Measurements from ENCODE around the gene TLX2.

The TLX2 gene

GRCh38 chr2:74536166-74536950, 22.1 kb downstream of the TLX2 start:
- DNase-seq = no peak

DNA sequence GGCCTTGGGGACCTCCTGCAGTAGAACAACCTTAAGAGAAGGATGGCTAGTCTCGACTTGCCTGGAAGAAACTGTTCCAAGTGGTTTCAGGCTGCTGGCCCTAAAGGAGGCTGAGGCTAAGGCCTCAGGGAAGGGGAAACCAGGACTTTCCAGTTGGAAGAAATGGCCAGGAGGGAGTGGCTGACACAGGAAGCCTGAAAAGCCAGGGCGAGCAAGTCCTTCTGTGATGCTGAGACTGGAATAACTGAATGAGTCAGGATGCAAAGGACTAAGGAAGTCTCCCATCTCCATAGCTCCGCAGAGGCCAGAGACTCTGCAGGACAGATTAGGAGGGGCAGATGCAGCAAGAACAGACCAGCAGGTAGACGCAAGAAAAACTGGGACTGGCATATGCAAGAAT, 22.9 kb downstream of the TLX2 start:
- no peak for DNase-seq

GRCh38 chr2:74538881-74539339, 24.7 kb downstream of the TLX2 start:
- no peak for DNase-seq

GRCh38 chr2:74540291-74540690, 26.0 kb downstream of the TLX2 start:
- DNase-seq = no peak

DNA sequence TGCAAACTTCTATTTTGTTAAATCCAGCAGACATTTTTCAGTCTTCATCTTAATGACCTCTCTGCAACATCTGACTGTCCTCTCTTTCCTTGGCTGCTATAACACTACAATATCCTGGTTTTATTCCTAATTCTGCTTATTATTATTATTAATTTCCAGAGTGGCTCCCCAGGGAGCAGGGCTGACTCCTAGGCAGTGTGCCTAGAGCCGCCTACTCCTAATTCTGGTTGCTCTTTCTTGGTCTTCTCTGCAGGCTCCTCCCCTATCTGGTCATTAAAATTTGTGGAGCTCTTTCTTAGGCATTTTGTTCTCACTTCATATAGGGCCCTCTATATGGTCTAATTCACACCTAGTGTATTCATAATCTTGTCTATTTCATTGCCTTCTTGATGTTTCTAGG, 28.7 kb downstream of the TLX2 start:
- no peak for DNase-seq

DNA sequence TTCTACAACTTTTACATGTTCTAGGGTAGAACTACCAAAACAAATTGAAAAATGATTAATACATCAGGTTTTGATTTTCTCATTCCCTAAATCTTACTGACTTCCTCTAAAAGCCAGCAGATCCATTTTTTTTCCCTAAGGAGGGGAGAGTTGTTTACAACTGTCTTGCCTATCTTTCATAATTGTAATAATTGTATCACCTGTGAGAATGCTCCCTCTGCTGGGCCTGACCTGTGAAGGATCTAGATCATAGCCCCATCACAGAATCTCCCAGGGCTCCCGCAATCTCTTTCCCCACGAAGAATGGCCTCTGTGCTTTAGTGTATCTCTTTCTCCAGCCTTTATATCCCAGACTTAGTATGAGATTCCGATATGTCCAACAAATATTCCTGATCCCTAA, 30.4 kb downstream of the TLX2 start:
- DNase-seq = no peak

- no peak for DNase-seq
Measured at GRCh38 chr2:74546004-74546403, 31.8 kb downstream of the TLX2 start.

GRCh38 chr2:74548285-74548899, 34.1 kb downstream of the TLX2 start:
- DNase-seq = no peak

DNA sequence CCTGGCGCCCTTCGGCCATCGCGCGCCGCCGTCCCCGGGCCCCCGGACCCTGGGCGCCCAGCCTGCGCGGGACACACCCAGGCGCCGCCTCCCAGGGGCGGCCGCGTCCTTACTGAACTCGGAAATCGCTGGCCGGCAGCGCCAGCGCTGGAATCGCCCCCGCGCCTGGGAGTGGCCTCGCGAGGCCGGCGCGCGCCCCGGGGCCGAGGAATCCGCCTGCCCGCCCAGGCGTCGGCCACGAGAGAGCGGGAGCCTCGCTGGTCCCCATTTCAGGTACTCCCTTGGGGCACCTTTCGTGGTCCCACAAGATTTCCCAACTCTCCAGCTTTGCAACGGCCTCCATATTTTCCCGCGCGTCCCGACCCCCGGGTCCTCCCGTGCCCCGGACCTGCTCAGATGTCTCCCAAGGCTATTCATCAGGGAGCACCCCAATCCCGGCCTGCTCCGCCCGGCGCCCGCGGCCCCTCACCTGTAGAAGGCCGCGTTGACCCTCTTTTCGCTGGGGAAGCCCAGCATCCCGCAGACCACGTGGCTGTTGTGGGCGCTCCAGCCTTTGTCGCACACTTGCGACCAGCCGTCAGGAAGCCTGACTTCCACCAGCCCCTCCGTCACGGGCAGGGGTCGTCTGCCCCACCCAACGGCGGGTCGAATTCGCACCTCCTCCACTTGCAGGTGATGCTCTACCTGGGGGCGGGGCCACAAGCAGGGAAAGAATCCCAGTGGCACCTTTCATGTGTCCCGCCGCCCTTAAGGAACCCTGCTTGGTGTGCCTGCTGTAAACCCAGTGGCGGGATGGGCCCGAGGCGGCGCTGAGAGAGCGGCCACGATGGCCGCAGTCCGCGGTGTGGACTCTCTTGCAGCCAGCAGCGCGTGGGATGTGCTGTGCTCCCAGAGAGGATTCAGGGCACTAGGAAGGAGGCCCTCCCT, 34.9 kb downstream of the TLX2 start:
- DNase-seq = no peak

- no peak for DNase-seq
Measured at GRCh38 chr2:74550231-74550630, 36.0 kb downstream of the TLX2 start.

DNA sequence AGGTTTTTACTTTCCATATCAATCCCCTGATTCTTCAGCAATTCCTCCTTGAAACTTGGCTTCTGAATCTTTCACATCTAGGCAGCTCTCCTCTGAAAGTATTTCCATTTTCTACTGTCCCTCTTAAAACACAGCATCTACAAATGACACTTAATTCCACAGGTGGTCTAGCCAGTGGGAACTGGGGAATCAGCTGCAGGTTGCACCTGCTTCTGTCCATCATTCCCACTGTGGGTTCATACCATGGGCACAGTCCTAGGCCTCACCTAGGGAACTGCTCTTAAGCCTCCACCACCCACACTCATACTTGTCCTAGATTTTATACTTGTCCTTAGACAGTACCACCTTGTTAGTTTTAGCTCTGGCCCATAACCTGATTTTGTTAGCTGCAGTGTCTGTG, 37.3 kb downstream of the TLX2 start:
- no peak for DNase-seq

DNA sequence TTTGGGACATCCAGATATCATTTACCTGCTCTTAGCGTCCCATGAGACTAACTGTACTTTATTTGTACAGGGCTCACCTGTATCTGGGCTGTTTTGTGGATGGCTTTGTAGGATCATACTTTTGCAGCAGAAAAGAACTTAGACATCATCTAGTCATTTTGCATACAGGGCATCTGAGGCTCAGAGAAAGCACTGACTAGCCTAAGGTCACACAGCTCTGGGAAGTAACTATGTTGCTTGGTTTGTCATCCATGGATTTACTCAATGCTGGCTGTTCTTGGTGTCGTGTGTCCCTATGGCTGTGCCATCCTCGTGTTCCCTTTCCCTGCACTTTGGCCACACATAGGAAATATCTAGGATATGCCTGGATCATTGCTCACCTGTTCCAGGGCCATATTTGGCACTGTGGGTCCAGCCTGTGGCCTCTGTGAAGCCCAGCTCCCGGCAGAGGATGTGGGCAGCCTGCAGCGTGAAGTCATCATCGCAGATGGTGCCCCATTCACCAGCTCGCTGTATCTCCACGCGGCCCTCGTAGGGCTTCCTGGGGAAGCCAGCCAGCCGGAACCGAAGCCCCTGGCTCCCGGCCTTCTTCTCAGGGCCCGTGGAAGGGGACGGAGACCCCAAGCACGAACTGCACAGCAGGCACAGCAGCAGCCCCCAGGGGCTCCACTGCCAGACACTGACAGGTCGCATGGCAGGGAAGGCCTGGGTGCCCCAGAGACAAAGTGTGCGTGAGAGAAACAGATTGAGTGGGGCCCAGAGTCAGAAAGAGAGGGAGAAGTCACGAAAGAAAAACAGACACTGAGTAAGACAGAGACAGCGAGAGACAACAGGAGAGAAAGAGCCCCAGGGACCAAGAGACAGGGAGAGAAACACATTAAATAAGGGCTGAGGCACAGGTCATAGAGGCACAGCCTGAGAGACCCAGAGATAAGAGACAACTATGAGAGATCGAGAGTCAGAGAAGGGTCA, 38.0 kb downstream of the TLX2 start:
- DNase-seq = no peak

DNA sequence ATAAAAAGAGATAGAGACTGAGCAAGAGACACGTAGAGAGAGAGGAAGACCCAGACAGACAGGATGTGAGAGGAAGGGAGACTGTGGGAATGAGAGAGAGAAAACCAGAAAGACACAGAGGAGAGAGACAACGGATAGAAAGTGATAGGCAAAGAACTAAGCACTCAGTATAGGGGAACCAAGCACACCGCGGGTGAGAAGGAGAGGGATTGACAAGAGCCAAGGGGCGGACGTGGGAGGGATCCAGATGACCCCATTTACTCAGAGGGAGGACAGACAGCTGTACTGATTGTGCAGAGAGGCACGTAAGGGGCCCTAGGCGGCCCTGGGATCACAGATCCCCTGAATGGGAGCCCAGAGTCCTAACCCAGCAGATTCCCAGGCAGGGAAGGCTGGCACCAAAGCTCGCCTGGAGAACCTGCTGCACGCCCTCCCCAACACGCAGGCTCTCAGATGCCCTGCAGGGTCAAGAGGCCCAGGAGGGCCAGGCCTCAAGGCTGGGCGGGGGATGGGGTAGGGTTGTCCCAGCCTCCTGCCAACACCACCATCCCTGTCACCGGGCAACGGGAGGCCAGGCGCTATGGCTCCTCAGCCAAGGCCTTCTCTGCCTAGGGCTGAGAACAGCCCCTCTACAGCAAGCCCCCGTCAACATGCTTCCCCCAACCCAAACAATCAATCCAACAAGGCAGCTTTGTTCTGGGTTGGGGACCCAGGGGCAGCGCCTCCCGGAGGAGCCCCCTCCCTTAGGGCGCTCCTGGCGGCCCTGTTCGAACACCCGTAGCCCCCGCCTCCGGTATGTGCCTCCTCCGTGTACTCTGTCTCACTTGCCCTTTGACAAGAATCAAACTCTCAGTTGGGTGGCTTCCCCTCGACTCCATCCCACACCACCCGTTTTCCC, 38.9 kb downstream of the TLX2 start:
- DNase-seq = no peak

- peak; percentile 86 for DNase-seq
Measured at GRCh38 chr2:74553892-74554819, 39.9 kb downstream of the TLX2 start, which contains the start of the genes DOK1 and LOXL3. DOK1 (plus strand) TSS chr2:74554720; CDS start chr2:74554755, 35 bp downstream. LOXL3 (minus strand) TSS chr2:74553942; CDS start chr2:74552634, 1,308 bp downstream.

GRCh38 chr2:74554820-74555531, 40.7 kb downstream of the TLX2 start:
- DNase-seq = peak; percentile 51

- no peak for DNase-seq
Measured at GRCh38 chr2:74555610-74556103, 41.4 kb downstream of the TLX2 start.

- no peak for DNase-seq
Measured at GRCh38 chr2:74556159-74556558, 41.9 kb downstream of the TLX2 start.

DNA sequence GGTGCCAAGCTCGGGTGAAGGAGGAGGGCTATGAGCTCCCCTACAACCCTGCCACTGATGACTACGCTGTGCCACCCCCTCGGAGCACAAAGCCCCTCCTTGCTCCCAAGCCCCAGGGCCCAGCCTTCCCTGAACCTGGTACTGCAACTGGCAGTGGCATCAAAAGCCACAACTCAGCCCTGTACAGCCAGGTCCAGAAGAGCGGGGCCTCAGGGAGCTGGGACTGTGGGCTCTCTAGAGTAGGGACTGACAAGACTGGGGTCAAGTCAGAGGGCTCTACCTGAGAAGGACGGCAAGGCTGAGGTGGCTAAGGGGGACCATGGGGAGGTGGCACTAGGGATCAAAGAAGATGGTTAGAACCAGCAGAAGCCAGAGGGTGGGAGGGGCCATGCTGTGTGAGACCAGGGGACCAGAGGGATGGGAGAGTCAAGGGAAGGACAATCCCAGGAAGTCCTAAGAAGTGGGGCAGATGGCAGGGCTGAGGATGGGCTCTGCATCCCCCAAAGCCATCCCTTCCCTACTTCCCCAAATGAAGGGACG, 42.7 kb downstream of the TLX2 start:
- no peak for DNase-seq
